Osteocyte (in vitro differentiated cells): Measurements from ENCODE around the gene NUBP2. TPM values are rescaled to one million over a fixed set of nuclear protein-coding genes. Genes with fewer than 3 reads are reported as not detected.

Experiments used
- DNase-seq: peaks from one replicate; pipeline ENCODE4 v3.0.0; 2021; ENCODE audit warnings: mixed read lengths; ENCODE audit not compliant: unreplicated experiment; ENCODE audit errors: extremely low spot score
- H3K27ac Mint-ChIP-seq: one replicate; pipeline ENCODE4 v1.8.0; 2021; ENCODE audit warnings: mild to moderate bottlenecking, mixed read lengths; ENCODE audit not compliant: unreplicated experiment
- H3K27me3 Mint-ChIP-seq: one replicate; pipeline ENCODE4 v1.8.0; 2021; ENCODE audit warnings: mixed read lengths; ENCODE audit not compliant: unreplicated experiment
- H3K36me3 Mint-ChIP-seq: one replicate; pipeline ENCODE4 v1.8.0; 2021; ENCODE audit warnings: mixed read lengths; ENCODE audit not compliant: unreplicated experiment
- H3K4me1 Mint-ChIP-seq: one replicate; pipeline ENCODE4 v1.8.0; 2021; ENCODE audit warnings: mixed read lengths; ENCODE audit not compliant: unreplicated experiment
- H3K4me3 Mint-ChIP-seq: one replicate; pipeline ENCODE4 v1.8.0; 2021; ENCODE audit warnings: mild to moderate bottlenecking, moderate library complexity, mixed read lengths; ENCODE audit not compliant: unreplicated experiment
- H3K9me3 Mint-ChIP-seq: one replicate; pipeline ENCODE4 v1.8.0; 2021; ENCODE audit warnings: mixed read lengths; ENCODE audit not compliant: unreplicated experiment
- CTCF ChIP-seq: fragments of 200-600 bp; sonication (generic); IDR thresholded peaks from 2 replicates; pipeline ENCODE4 v1.5.0; 2021; ENCODE audit warnings: antibody characterized with exemption, mild to moderate bottlenecking, moderate library complexity
- total RNA-seq: library from RNA; stranded (reverse); gene quantifications from 2 replicates; pipeline ENCODE4 v1.2.1, GENCODE V29; 2021

Gene NUBP2
- total RNA-seq, 1 donor from 2014 or later = 56.3 TPM

GRCh38 chr16:1800701-1801100, 17.9 kb downstream of the NUBP2 start:
- Mint-ChIP-seq H3K27me3 (no peaks in the 10 kb centered on the region), H3K4me3 (no peak overlapping the region), H3K36me3 (peaks cover 4% of the 10 kb centered on the region), H3K27ac (no peak overlapping the region), H3K9me3 (peaks cover 4% of the 10 kb centered on the region), H3K4me1 (no peaks in the 10 kb centered on the region)
- TF ChIP-seq CTCF = no peak
- no peak for DNase-seq

GRCh38 chr16:1807626-1808025, 24.9 kb downstream of the NUBP2 start:
- DNase-seq = no peak
- no peak for TF ChIP-seq CTCF
- peaks cover 4% of the 10 kb centered on the region for H3K4me1 Mint-ChIP-seq
- no peaks in the 10 kb centered on the region for H3K9me3 Mint-ChIP-seq
- no peak overlapping the region for H3K4me3 Mint-ChIP-seq
- no peak overlapping the region for H3K27ac Mint-ChIP-seq
- H3K36me3 Mint-ChIP-seq = peaks cover 11% of the 10 kb centered on the region
- no peaks in the 10 kb centered on the region for H3K27me3 Mint-ChIP-seq

- DNase-seq = no peak
- no peak overlapping the region for H3K27ac Mint-ChIP-seq
- no peaks in the 10 kb centered on the region for H3K9me3 Mint-ChIP-seq
- peaks cover 14% of the 10 kb centered on the region for H3K36me3 Mint-ChIP-seq
- H3K4me1 Mint-ChIP-seq = peaks cover 10% of the 10 kb centered on the region
- no peaks in the 10 kb centered on the region for H3K27me3 Mint-ChIP-seq
- H3K4me3 Mint-ChIP-seq = no peak overlapping the region
- no peak for TF ChIP-seq CTCF
Observed at GRCh38 chr16:1808691-1809090, 25.9 kb downstream of the NUBP2 start.

GRCh38 chr16:1809281-1809801, 26.6 kb downstream of the NUBP2 start:
- Mint-ChIP-seq H3K4me1 (peaks cover 10% of the 10 kb centered on the region), H3K9me3 (no peaks in the 10 kb centered on the region), H3K27ac (no peak overlapping the region), H3K4me3 (no peak overlapping the region), H3K27me3 (no peaks in the 10 kb centered on the region), H3K36me3 (peaks cover 17% of the 10 kb centered on the region)
- no peak for TF ChIP-seq CTCF
- no peak for DNase-seq

GRCh38 chr16:1810106-1810505, 27.3 kb downstream of the NUBP2 start:
- no peak for DNase-seq
- H3K36me3 Mint-ChIP-seq = peaks cover 17% of the 10 kb centered on the region
- no peaks in the 10 kb centered on the region for H3K27me3 Mint-ChIP-seq
- H3K9me3 Mint-ChIP-seq = no peaks in the 10 kb centered on the region
- H3K4me3 Mint-ChIP-seq = no peak overlapping the region
- TF ChIP-seq CTCF = no peak
- peaks cover 10% of the 10 kb centered on the region for H3K4me1 Mint-ChIP-seq
- no peak overlapping the region for H3K27ac Mint-ChIP-seq
